ENCODE data around the gene MED26. TPM values are rescaled to one million over a fixed set of nuclear protein-coding genes. Genes with fewer than 3 reads are reported as not detected.

The MED26 gene
- polyA plus RNA-seq, 3 donors, result 5.0 to 9.0 (median 8.0) TPM

- no peak for DNase-seq (ENCODE audit: extremely low read depth in 1 of 11, low read depth in 9 of 11, low spot score in 4 of 11)
These were observed 92.6 kb downstream of the MED26 start for GRCh38 chr19:16535381-16535780.

GRCh38 chr19:16532440-16533234 is 95.4 kb downstream of the MED26 start:
- DNase-seq (ENCODE audit: extremely low read depth in 1 of 11, low read depth in 9 of 11, low spot score in 4 of 11), result no peak

GRCh38 chr19:16531380-16531669 is 96.7 kb downstream of the MED26 start:
- no peak for DNase-seq (ENCODE audit: extremely low read depth in 1 of 11, low read depth in 9 of 11, low spot score in 4 of 11)

- no peak for DNase-seq (ENCODE audit: extremely low read depth in 1 of 11, low read depth in 9 of 11, low spot score in 4 of 11)
These were observed 97.2 kb downstream of the MED26 start for GRCh38 chr19:16530540-16531379.

GRCh38 chr19:16529466-16530144 is 98.4 kb downstream of the MED26 start:
- no peak for DNase-seq (ENCODE audit: extremely low read depth in 1 of 11, low read depth in 9 of 11, low spot score in 4 of 11)

GRCh38 chr19:16527971-16528521 is 100.0 kb downstream of the MED26 start:
- DNase-seq (ENCODE audit: extremely low read depth in 1 of 11, low read depth in 9 of 11, low spot score in 4 of 11), result no peak

- no peak for DNase-seq (ENCODE audit: extremely low read depth in 1 of 11, low read depth in 9 of 11, low spot score in 4 of 11)
These were observed 100.6 kb downstream of the MED26 start for GRCh38 chr19:16527334-16527935.

GRCh38 chr19:16525751-16526481 is 102.1 kb downstream of the MED26 start:
- no peak for DNase-seq (ENCODE audit: extremely low read depth in 1 of 11, low read depth in 9 of 11, low spot score in 4 of 11)

GRCh38 chr19:16524991-16525734 is 102.8 kb downstream of the MED26 start:
- no peak for DNase-seq (ENCODE audit: extremely low read depth in 1 of 11, low read depth in 9 of 11, low spot score in 4 of 11)

Other genes starting within 250 kb of the MED26 start
- gene EPS15L1, start 156.2 kb downstream of the MED26 start, polyA plus RNA-seq (ENCODE audit: insufficient read length in 3 of 3), result 10 to 100 TPM; 27.4 to 32.1 (median 30.0) TPM
- not detected for gene CALR3, start 132.0 kb downstream of the MED26 start, polyA plus RNA-seq (ENCODE audit: insufficient read length in 3 of 3)
- gene C19orf44, start 131.8 kb downstream of the MED26 start, polyA plus RNA-seq (ENCODE audit: insufficient read length in 3 of 3), result 10 to 100 TPM; 15.0 to 16.7 (median 16.2) TPM
- gene CHERP, start 85.8 kb downstream of the MED26 start, polyA plus RNA-seq (ENCODE audit: insufficient read length in 3 of 3), result 10 to 100 TPM; 37.7 to 54.3 (median 48.5) TPM
- 10 to 100 TPM; 40.9 to 48.8 (median 42.6) TPM for gene SLC35E1, start 55.8 kb downstream of the MED26 start, polyA plus RNA-seq (ENCODE audit: insufficient read length in 3 of 3)
- 100 to 1,000 TPM in 2 of 3 donors, 10 to 100 TPM in 1; 99.1 to 102 (median 102) TPM for gene SMIM7, start 31.9 kb upstream of the MED26 start, polyA plus RNA-seq (ENCODE audit: insufficient read length in 3 of 3)
- 1 to 10 TPM; 8.1 to 8.3 (median 8.1) TPM for gene TMEM38A, start 32.9 kb upstream of the MED26 start, polyA plus RNA-seq (ENCODE audit: insufficient read length in 3 of 3)
- under 1 TPM; 0.06 to 0.08 (median 0.07) TPM for gene NWD1, start 91.6 kb upstream of the MED26 start, polyA plus RNA-seq (ENCODE audit: insufficient read length in 3 of 3)
- 10 to 100 TPM; 61.9 to 97.6 (median 62.6) TPM for gene SIN3B, start 201.2 kb upstream of the MED26 start, polyA plus RNA-seq (ENCODE audit: insufficient read length in 3 of 3)